GM20431 (cell line): ENCODE data around the gene ENPP6.
"Not testable (repeated sequence)": the region's sequence is repeated elsewhere in the genome, so short reads cannot be mapped to it uniquely, and the experiment has no call there.

ENCODE experiments used
- in situ Hi-C: fragments of 300-500 bp; cut with MseI, MboI; formaldehyde crosslinking; loops from one replicate; pipeline ENCODE4 v1.15.0; 2020; ENCODE audit warnings: low sequenced_read_pairs; ENCODE audit not compliant: unreplicated experiment

ENPP6 gene

DNA sequence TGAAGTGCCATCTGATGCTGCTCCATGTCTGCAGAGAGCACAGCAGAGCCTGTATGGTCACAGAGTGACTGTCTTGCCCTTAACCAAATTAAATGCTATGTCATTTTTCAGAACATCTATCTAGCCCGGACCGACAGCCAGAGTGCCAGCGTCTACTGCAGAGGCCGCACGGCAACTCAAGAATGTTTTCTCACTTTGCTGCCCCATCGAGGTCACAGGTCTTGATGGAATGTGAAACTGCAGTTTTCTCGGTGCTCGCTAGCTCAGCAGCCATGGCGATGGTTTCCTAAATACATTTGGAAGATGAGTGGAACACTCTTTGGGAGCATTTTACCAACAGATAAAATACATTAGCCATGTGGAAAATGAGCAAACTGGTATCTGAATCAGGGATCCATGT is 125.7 kb downstream of the ENPP6 start:
- in situ Hi-C loops, result no loop called here

DNA sequence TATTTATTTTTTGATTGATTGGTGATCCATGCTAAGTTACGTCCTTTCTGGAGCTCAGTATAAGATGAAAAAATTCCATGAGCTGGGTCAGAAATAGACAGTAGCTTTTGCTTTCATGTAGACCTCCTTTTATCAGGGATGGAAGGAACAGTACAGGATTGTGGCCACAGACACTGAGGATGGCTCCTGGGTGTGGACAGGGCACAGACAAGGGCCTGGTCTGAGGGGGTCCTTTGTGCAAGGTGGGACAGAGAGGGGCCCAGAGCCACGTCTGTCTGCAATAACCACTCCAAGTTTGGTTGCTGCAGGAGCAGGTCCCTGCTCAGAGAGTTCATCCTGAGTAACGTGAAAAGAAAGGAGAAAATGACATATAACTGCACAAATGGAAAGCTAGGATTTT is 127.1 kb downstream of the ENPP6 start:
- in situ Hi-C loops, result no loop called here

DNA sequence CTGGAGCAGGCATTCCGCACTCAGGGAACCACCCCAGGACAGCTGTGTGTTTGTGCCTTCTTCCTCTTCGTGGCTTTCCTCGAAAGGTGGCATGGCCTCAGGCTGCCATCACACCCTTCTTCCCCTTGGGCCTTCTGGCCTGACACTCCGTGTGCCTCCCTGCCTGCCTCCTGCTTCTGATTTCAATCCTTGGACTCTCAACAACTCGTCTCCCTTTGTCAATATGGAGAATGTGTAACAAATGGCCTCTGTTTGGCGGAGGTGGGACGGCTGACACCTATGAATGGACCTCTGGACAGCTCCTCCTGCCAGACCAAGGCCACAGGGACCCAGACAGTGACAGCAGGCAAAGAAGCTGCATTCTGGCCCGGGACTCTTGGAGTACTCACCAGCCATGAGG is 137.0 kb downstream of the ENPP6 start:
- in situ Hi-C loops, result no loop called here

DNA sequence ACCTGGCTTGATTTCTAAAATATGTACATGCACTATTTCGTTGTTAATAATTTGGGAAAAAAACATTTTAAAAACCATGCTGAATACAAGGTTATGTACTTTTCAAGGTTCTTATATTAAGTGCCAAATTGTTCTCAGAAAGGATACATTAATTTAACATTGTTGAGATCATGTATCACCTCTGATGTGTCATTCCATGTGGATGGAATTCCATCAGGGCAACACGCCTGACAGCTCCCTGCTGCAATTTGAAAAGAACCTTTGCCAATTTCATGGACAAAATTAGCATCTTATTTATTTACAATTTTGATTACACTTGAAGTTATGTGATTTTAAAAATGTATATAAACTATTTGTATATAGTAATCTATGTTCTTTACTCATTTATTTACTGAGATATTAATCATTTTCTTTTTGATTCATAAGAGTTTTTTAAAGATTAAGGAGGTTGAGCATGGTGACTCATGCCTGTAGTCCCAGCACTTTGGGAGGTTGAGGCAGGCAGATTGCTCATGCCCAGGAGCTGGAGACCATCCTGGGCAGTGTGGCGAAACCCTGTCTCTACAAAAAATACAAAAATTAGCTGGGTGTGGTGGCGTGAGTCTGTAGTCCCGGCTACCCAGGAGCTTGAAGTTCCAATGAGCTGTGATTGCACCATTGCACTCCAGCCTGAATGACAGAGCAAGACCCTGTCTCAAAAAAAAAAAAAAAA is 142.8 kb downstream of the ENPP6 start:
- in situ Hi-C loops, result no loop called here

DNA sequence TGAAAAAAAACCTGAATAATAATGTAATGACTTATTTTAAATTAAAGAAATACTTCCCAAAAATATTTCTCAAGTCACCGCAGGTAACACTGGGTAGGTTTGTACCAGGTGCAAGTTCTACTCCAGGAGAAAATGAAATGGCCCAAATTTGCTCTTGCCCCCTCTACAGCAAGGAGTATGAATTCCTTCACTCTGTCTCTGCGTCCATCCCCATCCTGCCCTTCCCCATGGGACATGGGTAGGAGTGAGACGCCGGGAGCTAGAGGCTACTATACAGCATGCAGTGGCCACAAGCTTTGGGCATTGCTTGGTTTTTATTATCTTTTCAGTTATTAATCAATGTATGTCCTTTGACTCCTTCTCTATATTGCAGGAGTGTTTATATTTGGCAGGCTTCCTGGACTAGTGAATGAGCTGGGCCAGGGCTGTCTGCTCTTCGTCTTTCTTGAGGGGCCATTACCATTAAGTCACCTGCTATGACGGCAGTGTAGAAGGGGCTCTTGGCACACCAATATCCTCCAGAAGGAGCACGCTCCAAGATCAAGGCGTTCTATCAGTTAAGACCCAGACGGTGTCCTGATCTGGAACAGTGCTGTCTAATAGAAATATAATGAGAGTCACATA is 149.6 kb downstream of the ENPP6 start:
- in situ Hi-C loops, result no loop called here

DNA sequence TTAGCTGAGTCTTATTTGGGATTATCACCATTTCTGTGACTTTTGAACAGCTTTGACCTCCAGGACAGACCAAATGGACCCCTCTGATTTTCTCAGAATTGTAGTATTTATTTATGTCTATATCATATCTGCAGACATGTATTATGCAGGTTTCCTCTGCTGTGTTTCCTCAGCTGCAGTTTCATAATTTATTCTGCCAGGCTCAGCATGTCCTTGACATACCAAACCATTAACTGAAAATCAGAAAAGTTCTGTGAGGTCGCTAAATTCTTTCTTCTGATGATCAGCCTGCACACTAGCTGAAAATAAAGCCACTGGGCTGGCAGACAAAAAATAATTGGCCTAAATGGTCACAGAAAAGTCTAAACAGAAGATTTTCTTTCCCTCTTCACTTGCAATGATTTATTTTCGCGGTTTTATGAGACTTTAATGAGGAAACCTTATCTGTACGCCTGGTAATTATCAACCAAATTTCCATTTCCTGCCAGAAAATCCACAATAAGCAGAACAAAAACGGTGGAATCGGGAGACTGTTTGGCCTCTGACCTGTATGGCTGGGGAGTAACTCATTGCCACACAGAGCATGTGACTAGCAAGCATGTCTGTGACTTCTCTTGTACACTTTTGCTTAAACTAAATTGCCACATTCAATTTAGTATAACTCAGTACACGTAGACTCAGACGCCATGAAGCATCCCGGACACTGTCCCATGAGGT is 150.9 kb downstream of the ENPP6 start:
- in situ Hi-C loops, result no loop called here

DNA sequence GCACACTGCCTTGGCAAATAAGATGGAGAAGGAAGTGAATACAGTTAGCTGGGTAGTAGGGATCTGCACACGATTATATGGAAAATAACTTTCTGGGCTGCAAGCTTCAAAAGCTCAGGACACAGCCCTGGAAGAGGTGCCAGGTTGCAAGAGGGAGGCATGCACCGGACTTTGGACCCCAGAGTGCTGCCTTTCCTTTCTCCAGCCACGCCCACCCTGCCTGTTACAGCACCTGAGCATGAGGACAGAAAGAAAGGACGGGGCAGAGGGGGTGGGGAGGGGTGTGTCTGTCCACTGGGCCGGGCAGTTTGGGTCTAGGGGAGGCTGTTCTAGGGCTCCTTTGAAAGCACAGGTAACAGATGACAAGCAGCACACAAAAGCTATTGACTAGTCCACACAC is 152.8 kb downstream of the ENPP6 start:
- in situ Hi-C loops, result no loop called here

DNA sequence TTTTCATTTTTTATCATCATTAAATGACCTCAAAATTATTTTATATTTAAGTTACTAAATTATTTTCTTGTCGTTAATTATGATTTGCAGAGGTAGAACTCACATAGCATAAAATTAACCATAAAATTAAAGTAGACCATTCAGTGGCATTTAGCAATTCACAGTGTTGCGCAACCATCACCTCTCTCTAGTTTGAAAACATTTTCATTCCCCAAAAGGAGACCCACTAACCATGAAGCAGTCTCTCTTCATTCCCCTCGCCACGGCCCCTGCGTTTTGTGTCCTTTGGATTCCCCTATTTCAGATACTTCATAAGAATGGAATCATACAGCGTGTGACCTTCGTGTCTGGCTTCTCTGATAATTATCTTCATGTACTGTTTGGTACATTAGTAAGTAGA is 154.9 kb downstream of the ENPP6 start:
- in situ Hi-C loops, result no loop called here

DNA sequence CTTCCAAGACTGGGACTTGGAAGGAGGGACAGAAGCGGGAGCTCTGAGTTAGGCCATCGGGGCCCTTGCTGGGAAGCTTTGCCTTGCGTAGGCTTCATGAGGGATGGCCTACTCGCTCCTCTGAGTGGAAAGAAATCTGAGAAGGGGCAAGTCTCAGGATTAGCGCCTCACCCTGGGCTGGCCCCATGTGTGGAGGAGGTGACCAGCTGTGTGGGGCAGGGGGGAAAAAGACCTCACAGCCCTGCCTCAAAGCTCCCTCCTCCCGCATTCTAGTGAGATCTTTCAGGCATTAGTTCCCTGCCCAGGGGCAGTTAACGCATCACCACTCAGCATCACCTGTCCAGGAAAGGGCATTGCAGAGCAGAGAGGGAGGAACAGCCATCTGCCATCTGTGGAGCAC is 156.1 kb downstream of the ENPP6 start:
- in situ Hi-C loops, result no loop called here

DNA sequence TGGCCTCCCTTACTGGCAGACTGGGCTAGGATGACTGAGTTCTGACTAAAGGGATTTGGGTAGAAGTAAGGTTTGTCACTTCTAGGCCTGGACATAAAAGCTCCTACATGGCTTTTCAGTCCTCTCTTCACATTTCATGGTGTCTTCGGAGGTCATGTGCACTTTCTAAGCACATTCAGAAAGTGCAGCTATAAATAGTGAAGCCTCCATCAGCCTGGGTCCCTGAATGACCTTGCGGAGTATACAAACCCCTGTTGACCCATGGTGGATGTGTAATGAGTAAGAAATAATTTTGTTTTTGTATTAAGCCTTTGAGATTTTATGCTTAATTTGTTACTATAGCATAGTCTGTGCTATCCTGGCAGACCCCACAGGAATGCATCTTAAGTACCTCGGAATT is 158.6 kb downstream of the ENPP6 start:
- in situ Hi-C loops, result no loop called here

DNA sequence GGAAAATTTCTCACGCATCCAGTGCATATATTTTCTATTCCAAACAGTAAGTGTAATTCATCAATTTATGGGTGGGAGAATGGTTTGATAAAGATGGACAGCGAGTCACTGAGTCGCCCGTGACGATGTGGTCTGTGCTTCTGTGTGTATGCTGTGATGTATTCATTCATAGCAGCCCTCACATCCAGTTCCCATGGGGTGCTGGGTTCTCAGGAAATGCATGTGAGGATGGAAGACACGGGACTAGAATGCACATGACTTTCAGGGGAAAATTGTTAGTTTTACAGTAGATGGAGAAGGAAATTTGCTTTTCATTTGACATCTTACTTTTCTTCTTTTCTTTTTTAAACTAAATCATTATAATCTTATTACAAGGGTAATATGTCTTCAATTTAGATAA is 159.6 kb downstream of the ENPP6 start:
- in situ Hi-C loops, result no loop called here

DNA sequence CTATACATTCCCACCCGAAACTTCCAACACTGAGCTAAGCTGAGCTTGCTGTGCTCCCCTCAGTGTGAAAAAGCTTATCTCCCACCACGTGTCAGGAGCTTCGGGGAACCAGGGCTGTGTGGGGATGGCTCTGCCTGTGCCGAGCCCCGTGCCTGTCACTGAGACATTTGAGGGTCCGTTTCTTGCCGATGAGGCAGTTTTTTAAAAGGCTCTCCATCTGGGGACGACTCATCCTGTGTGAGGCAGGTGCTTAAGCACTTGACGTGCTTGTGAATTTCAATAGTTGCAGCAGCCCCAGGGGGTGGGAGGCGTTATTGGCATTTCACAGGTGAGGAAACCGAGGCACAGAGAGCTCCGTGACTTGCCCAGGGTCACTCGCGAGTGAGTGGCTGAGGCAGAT is 160.8 kb downstream of the ENPP6 start:
- in situ Hi-C loops, result no loop called here

DNA sequence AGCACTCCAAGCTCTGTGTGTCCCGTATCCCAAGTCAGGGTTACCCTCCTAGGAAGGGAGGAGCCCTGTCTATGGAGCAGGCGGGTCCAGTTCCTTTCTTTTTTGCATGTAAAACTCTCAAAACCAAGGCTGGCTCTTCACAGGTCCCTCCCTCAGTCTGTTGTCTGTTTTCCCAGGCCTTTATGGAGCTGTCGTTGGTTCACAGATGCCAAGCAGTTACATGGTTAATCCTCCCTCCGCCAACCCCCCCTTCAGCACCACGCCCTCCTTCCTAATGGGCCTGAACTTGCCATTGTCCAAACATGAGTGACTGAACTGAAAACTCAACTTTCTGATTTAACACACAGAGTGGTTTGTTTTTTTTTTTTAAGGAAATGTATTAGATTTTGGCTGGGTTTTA is 164.2 kb downstream of the ENPP6 start:
- in situ Hi-C loops, result no loop called here

DNA sequence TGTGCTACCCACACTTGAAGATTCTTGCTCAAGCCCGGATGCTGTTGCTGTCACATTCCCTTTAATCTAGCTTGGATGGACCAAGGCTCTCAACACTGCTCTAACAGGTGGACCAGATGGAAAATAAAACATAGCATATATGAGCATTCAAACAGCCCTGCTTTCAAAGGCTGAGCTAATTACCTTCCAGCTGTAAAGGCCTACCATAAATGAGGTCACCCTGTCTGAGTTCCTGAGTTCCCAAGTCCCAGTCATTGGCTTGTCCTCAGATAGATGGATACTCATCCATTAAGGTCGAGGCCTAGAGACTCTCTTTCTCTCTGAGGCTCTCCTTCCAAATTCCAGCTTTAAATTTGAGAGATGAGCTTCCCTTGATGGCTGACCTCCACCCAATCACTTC is 165.1 kb downstream of the ENPP6 start:
- in situ Hi-C loops, result no loop called here

DNA sequence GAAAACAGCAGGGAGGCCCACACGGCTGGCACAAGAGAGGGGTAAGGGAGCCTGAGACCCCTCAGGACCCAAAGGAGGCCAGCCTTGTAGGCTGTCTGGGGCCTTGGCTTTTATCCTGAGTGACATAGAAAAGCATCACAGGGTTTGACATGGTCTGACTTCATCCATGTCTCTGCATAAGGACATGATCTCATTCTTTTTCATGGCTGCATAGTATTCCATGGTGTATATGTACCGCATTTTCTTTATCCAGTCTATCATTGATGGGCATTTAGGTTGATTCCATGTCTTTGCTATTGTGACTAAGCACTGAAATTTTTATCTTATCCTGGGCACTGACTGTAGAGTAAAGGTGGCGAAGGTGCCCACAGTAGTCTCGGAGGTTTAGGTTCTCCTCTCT is 166.4 kb downstream of the ENPP6 start:
- in situ Hi-C loops, result not testable (repeated sequence)

DNA sequence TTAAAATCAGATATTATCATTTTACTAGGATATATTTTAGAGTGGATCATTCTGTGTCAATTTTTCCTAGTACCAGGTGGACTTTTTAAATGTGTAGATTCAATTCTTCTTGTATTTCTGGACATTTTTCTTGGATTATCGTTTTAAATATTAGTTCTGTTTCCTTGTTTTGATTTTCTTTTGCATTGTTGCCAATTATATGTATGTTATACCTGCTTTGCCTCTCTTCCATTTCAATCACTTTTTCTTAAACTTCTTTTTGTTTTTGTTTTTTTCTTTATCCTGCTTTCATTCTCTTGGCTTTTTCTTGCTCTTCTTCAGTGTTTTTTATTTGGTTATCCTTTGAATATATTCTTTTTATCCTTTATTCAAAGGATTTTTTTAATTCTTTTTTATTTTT is 171.5 kb downstream of the ENPP6 start:
- in situ Hi-C loops, result no loop called here

DNA sequence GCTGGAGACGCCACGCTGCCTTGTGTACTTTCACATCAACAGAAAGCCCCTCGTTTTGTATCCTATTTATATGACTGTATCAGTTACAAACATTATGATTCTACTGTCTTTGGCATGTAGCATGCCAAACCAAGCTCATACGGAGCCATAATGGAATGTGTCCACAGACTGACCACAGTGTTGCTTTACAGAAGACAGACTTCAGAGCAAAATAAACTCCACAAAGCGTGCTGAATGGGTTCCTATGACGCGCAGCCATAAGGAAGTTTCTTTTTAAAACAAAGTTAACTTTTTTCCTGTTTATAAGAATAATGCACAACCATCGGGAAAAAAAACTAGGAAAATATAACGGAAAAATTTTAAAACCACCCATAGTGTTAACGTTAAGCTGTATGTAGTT is 176.5 kb downstream of the ENPP6 start:
- in situ Hi-C loops, result no loop called here

DNA sequence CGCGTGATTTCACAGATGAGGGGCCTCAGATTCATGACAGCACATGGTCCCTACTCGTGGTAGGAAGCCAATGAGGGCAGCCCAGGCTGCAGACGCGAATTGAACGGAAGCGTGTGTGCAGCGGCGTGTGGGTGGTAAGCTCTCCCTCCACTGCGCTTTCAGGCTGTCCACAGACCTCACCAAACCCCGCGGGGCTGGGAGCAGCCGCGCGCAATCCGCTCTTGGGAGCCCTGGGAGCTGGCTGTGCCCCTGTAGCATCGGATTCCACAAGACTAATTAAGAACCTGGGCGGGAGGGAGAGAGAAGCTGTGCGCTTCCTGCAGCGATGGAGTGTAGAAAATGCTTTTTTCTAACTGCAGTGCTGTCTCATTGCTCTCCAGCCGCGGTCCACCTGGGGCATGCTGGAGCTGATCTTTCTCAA is 177.7 kb downstream of the ENPP6 start:
- in situ Hi-C loops, result no loop called here
